ENCODE measurements around the gene PEPD. TPM values are rescaled to one million over a fixed set of nuclear protein-coding genes. Genes with fewer than 3 reads are reported as not detected.

Gene PEPD
- total and polyA plus RNA-seq, 4 donors, result 37.3 to 211 (median 117) TPM

DNA sequence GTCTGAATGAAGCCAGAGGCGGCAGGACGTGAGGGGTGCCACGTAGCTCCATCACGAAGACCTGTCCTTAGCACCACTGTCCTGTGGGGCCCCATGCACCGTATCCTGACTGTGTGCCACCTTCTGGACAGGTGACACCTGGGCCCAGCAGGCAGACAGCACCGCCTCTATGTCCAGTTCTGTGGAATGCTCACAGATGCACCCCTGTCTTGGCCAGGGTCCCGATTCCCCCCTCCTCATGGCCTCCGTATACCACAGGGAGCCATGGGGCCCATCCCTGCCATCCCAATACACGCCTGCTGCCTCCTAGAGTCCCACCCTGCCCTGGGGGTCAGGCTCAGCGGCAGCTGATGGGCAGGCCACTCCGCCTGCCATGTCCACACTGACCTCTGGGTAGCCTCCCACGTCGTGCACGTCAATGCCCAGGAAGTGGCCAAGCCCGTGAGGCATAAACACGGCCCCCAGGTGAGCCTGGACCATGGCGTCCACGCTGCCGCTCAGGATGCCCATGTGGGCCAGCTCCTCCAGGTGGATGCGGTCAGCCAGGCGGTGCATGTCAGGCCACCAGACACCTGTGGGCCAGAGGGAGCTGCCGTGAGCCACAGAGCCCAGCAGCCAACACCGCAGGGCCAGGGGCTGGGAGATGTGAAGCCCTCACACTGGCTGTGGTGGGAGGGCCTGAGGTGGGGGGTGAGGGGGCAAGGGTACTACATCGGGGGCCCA, 130.5 kb downstream of the PEPD start:
- TF ChIP-seq, protein P1, sequence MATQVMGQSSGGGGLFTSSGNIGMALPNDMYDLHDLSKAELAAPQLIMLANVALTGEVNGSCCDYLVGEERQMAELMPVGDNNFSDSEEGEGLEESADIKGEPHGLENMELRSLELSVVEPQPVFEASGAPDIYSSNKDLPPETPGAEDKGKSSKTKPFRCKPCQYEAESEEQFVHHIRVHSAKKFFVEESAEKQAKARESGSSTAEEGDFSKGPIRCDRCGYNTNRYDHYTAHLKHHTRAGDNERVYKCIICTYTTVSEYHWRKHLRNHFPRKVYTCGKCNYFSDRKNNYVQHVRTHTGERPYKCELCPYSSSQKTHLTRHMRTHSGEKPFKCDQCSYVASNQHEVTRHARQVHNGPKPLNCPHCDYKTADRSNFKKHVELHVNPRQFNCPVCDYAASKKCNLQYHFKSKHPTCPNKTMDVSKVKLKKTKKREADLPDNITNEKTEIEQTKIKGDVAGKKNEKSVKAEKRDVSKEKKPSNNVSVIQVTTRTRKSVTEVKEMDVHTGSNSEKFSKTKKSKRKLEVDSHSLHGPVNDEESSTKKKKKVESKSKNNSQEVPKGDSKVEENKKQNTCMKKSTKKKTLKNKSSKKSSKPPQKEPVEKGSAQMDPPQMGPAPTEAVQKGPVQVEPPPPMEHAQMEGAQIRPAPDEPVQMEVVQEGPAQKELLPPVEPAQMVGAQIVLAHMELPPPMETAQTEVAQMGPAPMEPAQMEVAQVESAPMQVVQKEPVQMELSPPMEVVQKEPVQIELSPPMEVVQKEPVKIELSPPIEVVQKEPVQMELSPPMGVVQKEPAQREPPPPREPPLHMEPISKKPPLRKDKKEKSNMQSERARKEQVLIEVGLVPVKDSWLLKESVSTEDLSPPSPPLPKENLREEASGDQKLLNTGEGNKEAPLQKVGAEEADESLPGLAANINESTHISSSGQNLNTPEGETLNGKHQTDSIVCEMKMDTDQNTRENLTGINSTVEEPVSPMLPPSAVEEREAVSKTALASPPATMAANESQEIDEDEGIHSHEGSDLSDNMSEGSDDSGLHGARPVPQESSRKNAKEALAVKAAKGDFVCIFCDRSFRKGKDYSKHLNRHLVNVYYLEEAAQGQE (IDR thresholded peaks at IDR 0.05), result no peak
- no peak for TF ChIP-seq EGR1 (IDR thresholded peaks at IDR 0.05; ENCODE audit: low read depth in 2 of 2)
- TF ChIP-seq RXRA (IDR thresholded peaks at IDR 0.05), result no peak
- TF ChIP-seq FOXA1 (IDR thresholded peaks at IDR 0.05), result no peak
- TF ChIP-seq GABPA (IDR thresholded peaks at IDR 0.05 in 1 of 2, conservative IDR thresholded peaks at IDR 0.05 in 1 of 2), result no peak
- no peak for TF ChIP-seq FOXA2 (IDR thresholded peaks at IDR 0.05)
- TF ChIP-seq RAD21 (IDR thresholded peaks at IDR 0.05), result no peak
- TF ChIP-seq YY1 (IDR thresholded peaks at IDR 0.05), result no peak
- TF ChIP-seq, protein P2, sequence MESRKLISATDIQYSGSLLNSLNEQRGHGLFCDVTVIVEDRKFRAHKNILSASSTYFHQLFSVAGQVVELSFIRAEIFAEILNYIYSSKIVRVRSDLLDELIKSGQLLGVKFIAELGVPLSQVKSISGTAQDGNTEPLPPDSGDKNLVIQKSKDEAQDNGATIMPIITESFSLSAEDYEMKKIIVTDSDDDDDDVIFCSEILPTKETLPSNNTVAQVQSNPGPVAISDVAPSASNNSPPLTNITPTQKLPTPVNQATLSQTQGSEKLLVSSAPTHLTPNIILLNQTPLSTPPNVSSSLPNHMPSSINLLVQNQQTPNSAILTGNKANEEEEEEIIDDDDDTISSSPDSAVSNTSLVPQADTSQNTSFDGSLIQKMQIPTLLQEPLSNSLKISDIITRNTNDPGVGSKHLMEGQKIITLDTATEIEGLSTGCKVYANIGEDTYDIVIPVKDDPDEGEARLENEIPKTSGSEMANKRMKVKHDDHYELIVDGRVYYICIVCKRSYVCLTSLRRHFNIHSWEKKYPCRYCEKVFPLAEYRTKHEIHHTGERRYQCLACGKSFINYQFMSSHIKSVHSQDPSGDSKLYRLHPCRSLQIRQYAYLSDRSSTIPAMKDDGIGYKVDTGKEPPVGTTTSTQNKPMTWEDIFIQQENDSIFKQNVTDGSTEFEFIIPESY (IDR thresholded peaks at IDR 0.05), result no peak
- TF ChIP-seq HNF4G (IDR thresholded peaks at IDR 0.05), result no peak
- no peak for TF ChIP-seq SP1 (IDR thresholded peaks at IDR 0.05)
- TF ChIP-seq, protein P3, sequence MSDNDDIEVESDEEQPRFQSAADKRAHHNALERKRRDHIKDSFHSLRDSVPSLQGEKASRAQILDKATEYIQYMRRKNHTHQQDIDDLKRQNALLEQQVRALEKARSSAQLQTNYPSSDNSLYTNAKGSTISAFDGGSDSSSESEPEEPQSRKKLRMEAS (IDR thresholded peaks at IDR 0.05), result no peak
- no peak for TF ChIP-seq JUND (IDR thresholded peaks at IDR 0.05)
- no peak for TF ChIP-seq TAF1 (conservative IDR thresholded peaks at IDR 0.05)
- no peak for TF ChIP-seq NR2F2 (IDR thresholded peaks at IDR 0.05)
- H3K9ac ChIP-seq (ENCODE audit: low read depth in 1 of 2, low read length in 2 of 2), result no peak overlapping the region
- peaks cover 57 to 98% (median 85%) of the 10 kb centered on the region in 4 donors for H3K4me1 ChIP-seq (ENCODE audit: control insufficient read depth in 4 of 4, insufficient read depth in 4 of 4, low read length in 3 of 4)
- no peak for DNase-seq (ENCODE audit: low spot score)
- peaks cover 0 to 2% (median 0%) of the 10 kb centered on the region in 4 donors for H3K36me3 ChIP-seq (ENCODE audit: control insufficient read depth in 4 of 4, insufficient read depth in 3 of 4, low read depth in 1 of 4, low read length in 3 of 4)
- WGBS, result 87% methylated on average over 24 of the region's 24 CpGs
- H3K27ac ChIP-seq (ENCODE audit: low read depth in 1 of 2, low read length in 2 of 2), result peak overlapping the region; percentile 90 to 91
- H3K9me3 ChIP-seq (ENCODE audit: control insufficient read depth in 4 of 4, low read length in 3 of 4), result no peaks in the 10 kb centered on the region
- no peaks in the 10 kb centered on the region for H3K27me3 ChIP-seq (ENCODE audit: control insufficient read depth in 4 of 4, insufficient read depth in 4 of 4, low read length in 3 of 4)
- H3K4me3 ChIP-seq (ENCODE audit: low read depth in 1 of 3, low read length in 3 of 3), result no peak overlapping the region

DNA sequence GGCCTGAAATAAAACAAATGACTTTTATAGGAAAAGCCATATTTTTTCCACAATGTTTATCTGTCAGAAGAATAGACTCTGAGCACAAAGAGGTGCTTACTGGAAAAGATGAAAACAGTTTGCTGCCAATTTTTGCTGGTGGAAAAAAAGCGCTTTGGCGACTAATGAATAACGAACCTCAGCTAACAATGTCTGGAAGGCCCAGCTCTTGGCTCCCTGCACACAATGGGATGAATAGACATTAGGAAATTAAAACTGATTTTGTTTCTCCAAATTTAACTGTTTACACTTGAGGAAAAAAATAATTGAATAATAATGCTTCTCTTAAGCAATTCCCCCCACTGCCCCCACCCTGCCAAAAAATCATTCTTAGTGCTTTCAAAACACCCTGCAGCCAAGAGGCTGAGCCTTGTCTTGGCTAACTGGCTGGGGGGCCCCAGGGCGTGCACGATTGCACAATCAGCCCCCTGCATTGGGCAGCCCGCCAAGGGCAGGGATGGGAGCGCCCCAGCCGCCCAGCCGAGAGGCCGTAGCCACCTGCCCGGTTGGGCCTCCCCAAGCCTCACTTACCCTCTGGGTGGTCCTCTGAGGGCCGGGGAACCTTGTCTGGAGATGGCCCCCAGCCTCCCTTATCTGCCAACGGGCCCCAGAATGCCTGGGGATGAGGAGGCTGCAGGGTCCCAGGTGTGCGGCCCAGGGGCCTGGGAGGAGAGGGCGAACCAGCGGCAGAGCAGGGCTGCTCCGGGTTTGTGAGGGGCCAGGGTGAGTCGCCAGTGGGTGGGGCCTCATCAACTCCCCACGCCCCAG, 131.3 kb downstream of the PEPD start:
- Histone ChIP-seq H3K4me3 (ENCODE audit: low read depth in 1 of 3, low read length in 3 of 3) (no peak overlapping the region), H3K36me3 (ENCODE audit: control insufficient read depth in 4 of 4, insufficient read depth in 3 of 4, low read depth in 1 of 4, low read length in 3 of 4) (peaks cover 0 to 2% (median 0%) of the 10 kb centered on the region in 4 donors), H3K4me1 (ENCODE audit: control insufficient read depth in 4 of 4, insufficient read depth in 4 of 4, low read length in 3 of 4) (peaks cover 56 to 97% (median 82%) of the 10 kb centered on the region in 4 donors), H3K9me3 (ENCODE audit: control insufficient read depth in 4 of 4, low read length in 3 of 4) (no peaks in the 10 kb centered on the region), H3K27me3 (ENCODE audit: control insufficient read depth in 4 of 4, insufficient read depth in 4 of 4, low read length in 3 of 4) (no peaks in the 10 kb centered on the region), H3K27ac (ENCODE audit: low read depth in 1 of 2, low read length in 2 of 2) (peak overlapping the region in 1 of 2 donors; percentile 69), H3K9ac (ENCODE audit: low read depth in 1 of 2, low read length in 2 of 2) (peak overlapping the region in 1 of 2 donors; percentile 37)
- no peak for DNase-seq (ENCODE audit: low spot score)
- WGBS, result 53% methylated on average over 19 of the region's 19 CpGs
- TF ChIP-seq, protein P4, sequence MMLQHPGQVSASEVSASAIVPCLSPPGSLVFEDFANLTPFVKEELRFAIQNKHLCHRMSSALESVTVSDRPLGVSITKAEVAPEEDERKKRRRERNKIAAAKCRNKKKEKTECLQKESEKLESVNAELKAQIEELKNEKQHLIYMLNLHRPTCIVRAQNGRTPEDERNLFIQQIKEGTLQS (IDR thresholded peaks at IDR 0.05), result no peak
- TF ChIP-seq HNF4A (conservative IDR thresholded peaks at IDR 0.05) (no peak), RAD21 (IDR thresholded peaks at IDR 0.05) (no peak), EGR1 (IDR thresholded peaks at IDR 0.05; ENCODE audit: low read depth in 2 of 2) (no peak), FOXA1 (IDR thresholded peaks at IDR 0.05) (no peak), YY1 (IDR thresholded peaks at IDR 0.05) (no peak), RXRA (IDR thresholded peaks at IDR 0.05) (no peak), HNF4G (IDR thresholded peaks at IDR 0.05) (no peak), JUND (IDR thresholded peaks at IDR 0.05) (no peak), NR2F2 (IDR thresholded peaks at IDR 0.05) (no peak)
- TF ChIP-seq, protein P2 (IDR thresholded peaks at IDR 0.05), result no peak
- TF ChIP-seq, protein P1 (IDR thresholded peaks at IDR 0.05), result no peak
- TF ChIP-seq, protein P3 (IDR thresholded peaks at IDR 0.05), result no peak

Measured in liver (tissue), 9 donors.